HCT116 (cell line): ENCODE data around the gene TMPRSS9. TPM values are rescaled to one million over a fixed set of nuclear protein-coding genes. Genes with fewer than 3 reads are reported as not detected.

Experiments used
- ATAC-seq: fragments of 200-7000 bp; cut with Tn5 transposase; 2 replicates; pipeline ENCODE4 v1.9.1; 2020; ENCODE audit warnings: mild to moderate bottlenecking, moderate library complexity
- BruUV-seq: library from RNA; stranded (reverse); fragments of 400-500 nt; replicated peaks from 2 replicates; lab custom pipeline; 2021; lab: Mats Ljungman, UMichigan
- CTCF ChIA-PET: fragments of 300-600 bp; sonication (Branson Sonifier 250); formaldehyde crosslinking; loops from one replicate; lab custom pipeline; 2021; ENCODE audit warnings: antibody characterized with exemption; lab: Charles Lee
- POLR2A ChIA-PET: fragments of 300-600, 350-600 bp; sonication (Branson Sonifier 250); formaldehyde crosslinking; loops from one replicate; lab custom pipeline; 2021; ENCODE audit warnings: antibody characterized with exemption; lab: Charles Lee
- RAD21 ChIA-PET, 2 experiments: fragments of 300-600 bp; sonication (Branson Sonifier 250); formaldehyde crosslinking; loops; one replicate each; lab custom pipeline; 2023; ENCODE audit warnings: low total read pairs in 2 of 2; ENCODE audit not compliant: uncharacterized antibody in 2 of 2, unreplicated experiment in 2 of 2, low non-redundant PET in 1 of 2; lab: Charles Lee
- DNase-seq: peaks from one replicate; pipeline ENCODE4 v3.0.0-alpha.2; 2010; ENCODE audit warnings: low read depth, low spot score
- H2AFZ ChIP-seq: fragments of 200-600 bp; shearing (Covaris generic), sonication (generic); 2 replicates; pipeline ENCODE4 v1.6.1; 2017; ENCODE audit warnings: low read depth, mixed run types, mixed read lengths, antibody characterized with exemption, low read length; ENCODE audit not compliant: poor library complexity, severe bottlenecking
- H3K27ac ChIP-seq: 2 replicates; pipeline ENCODE4 v1.5.1; 2012; ENCODE audit warnings: low read depth, low read length
- H3K27me3 ChIP-seq: fragments of 200-600 bp; sonication (generic); 2 replicates; pipeline ENCODE4 v1.6.1; 2016; ENCODE audit warnings: mixed run types, low read length, mixed read lengths; ENCODE audit not compliant: insufficient read depth
- H3K36me3 ChIP-seq, 2 experiments: fragments of 200-500 bp in 1 of 2; fragments of 200-600 bp in 1 of 2; sonication (Bioruptor generic) in 1 of 2; sonication (generic) in 1 of 2; 2 replicates each; pipeline versions ENCODE4 v1.5.1 to v1.6.1; 2014 to 2016; ENCODE audit warnings: low read length in 2 of 2, inconsistent platforms in 1 of 2, mixed read lengths in 1 of 2, mixed run types in 1 of 2; ENCODE audit not compliant: insufficient read depth in 2 of 2, control insufficient read depth in 1 of 2
- H3K4me1 ChIP-seq, 2 experiments: fragments of 200-600 bp in 1 of 2; sonication (generic) in 1 of 2; 2 replicates each; pipeline versions ENCODE4 v1.5.1 to v1.6.1; 2012 to 2017; ENCODE audit warnings: low read length in 2 of 2, inconsistent platforms in 1 of 2, mild to moderate bottlenecking in 1 of 2, mixed read lengths in 1 of 2, mixed run types in 1 of 2, moderate library complexity in 1 of 2; ENCODE audit not compliant: insufficient read depth in 2 of 2, control insufficient read depth in 1 of 2
- H3K4me2 ChIP-seq: fragments of 200-600 bp; sonication (generic); 2 replicates; pipeline ENCODE4 v1.6.1; 2017; ENCODE audit warnings: mixed run types, low read length, mixed read lengths
- H3K4me3 ChIP-seq, 2 experiments: fragments of 200-600 bp in 1 of 2; sonication (generic) in 1 of 2; replicated peaks in 1 of 2; 2 replicates each; pipeline ENCODE4 v1.5.1; 2011 to 2016; ENCODE audit warnings: low read length in 2 of 2, control low read depth in 1 of 2, low read depth in 1 of 2, mild to moderate bottlenecking in 1 of 2, mixed read lengths in 1 of 2, mixed run types in 1 of 2
- H3K79me2 ChIP-seq: fragments of 200-600 bp; sonication (generic); 2 replicates; pipeline ENCODE4 v1.6.1; 2017; ENCODE audit warnings: mild to moderate bottlenecking, mixed run types, low read length, moderate library complexity, mixed read lengths; ENCODE audit not compliant: insufficient read depth
- H3K9ac ChIP-seq: fragments of 200-600 bp; sonication (generic); 2 replicates; pipeline ENCODE4 v1.6.1; 2016; ENCODE audit warnings: low read length, mixed read lengths
- H3K9me2 ChIP-seq: fragments of 200-600 bp; sonication (generic), shearing (Covaris generic); 2 replicates; pipeline ENCODE4 v1.6.1; 2017; ENCODE audit warnings: mixed run types, mild to moderate bottlenecking, moderate library complexity; ENCODE audit not compliant: insufficient read depth
- H3K9me3 ChIP-seq, 2 experiments: fragments of 200-500 bp in 1 of 2; fragments of 200-600 bp in 1 of 2; sonication (Bioruptor generic) in 1 of 2; sonication (generic) in 1 of 2; 2 replicates each; pipeline ENCODE4 v1.6.1; 2014 to 2017; ENCODE audit warnings: low read length in 2 of 2, mixed read lengths in 2 of 2, inconsistent platforms in 1 of 2, low read depth in 1 of 2, mild to moderate bottlenecking in 1 of 2, mixed run types in 1 of 2, moderate library complexity in 1 of 2; ENCODE audit not compliant: control insufficient read depth in 1 of 2, insufficient read depth in 1 of 2
- H4K20me1 ChIP-seq: fragments of 200-600 bp; sonication (generic), shearing (Covaris generic); 2 replicates; pipeline ENCODE4 v1.6.1; 2017; ENCODE audit warnings: mixed run types, mild to moderate bottlenecking, moderate library complexity; ENCODE audit not compliant: insufficient read depth
- CBX3 ChIP-seq: IDR thresholded peaks from 2 replicates; pipeline ENCODE4 v1.6.1; 2012; ENCODE audit warnings: low read depth
- CEBPB ChIP-seq: IDR thresholded peaks from 2 replicates; pipeline ENCODE4 v1.6.1; 2012; ENCODE audit warnings: low read depth
- CTCF ChIP-seq, 3 experiments: fragments of 200-600 bp in 1 of 3; sonication (generic) in 1 of 3; IDR thresholded peaks in 2 of 3; conservative IDR thresholded peaks in 1 of 3; 2 replicates each; pipeline ENCODE4 v1.5.1; 2012 to 2017; ENCODE audit warnings: low read depth in 2 of 3, low read length in 2 of 3, antibody characterized with exemption in 1 of 3, borderline replicate concordance in 1 of 3, control low read depth in 1 of 3, mild to moderate bottlenecking in 1 of 3, mixed read lengths in 1 of 3, mixed run types in 1 of 3, moderate library complexity in 1 of 3; ENCODE audit not compliant: insufficient read depth in 1 of 3
- EGR1 ChIP-seq: IDR thresholded peaks from 2 replicates; pipeline ENCODE4 v1.6.1; 2012; ENCODE audit warnings: low read depth
- ELF1 ChIP-seq: IDR thresholded peaks from 2 replicates; pipeline ENCODE4 v1.6.1; 2012; ENCODE audit warnings: low read depth, borderline replicate concordance
- MAX ChIP-seq: IDR thresholded peaks from 2 replicates; pipeline ENCODE4 v1.6.1; 2012
- POLR2A ChIP-seq: IDR thresholded peaks from 2 replicates; pipeline ENCODE4 v1.7.0; 2011; ENCODE audit warnings: borderline replicate concordance; ENCODE audit not compliant: insufficient read depth, insufficient read length; ENCODE audit errors: extremely low read depth
- POLR2AphosphoS5 ChIP-seq: IDR thresholded peaks from 2 replicates; pipeline ENCODE4 v1.6.1; 2011; ENCODE audit warnings: mild to moderate bottlenecking, low read depth, low read length, moderate library complexity
- RAD21 ChIP-seq: IDR thresholded peaks from 2 replicates; pipeline ENCODE4 v1.6.1; 2012; ENCODE audit warnings: low read depth, mild to moderate bottlenecking
- REST ChIP-seq: IDR thresholded peaks from 2 replicates; pipeline ENCODE4 v1.6.1; 2012; ENCODE audit warnings: low read depth
- SIN3A ChIP-seq: IDR thresholded peaks from 2 replicates; pipeline ENCODE4 v1.6.1; 2012; ENCODE audit warnings: low read depth
- TCF7L2 ChIP-seq: IDR thresholded peaks from 2 replicates; pipeline ENCODE4 v1.7.0; 2011; ENCODE audit warnings: borderline replicate concordance, inconsistent platforms; ENCODE audit not compliant: insufficient read depth, insufficient read length; ENCODE audit errors: extremely low read depth
- ZBTB33 ChIP-seq: IDR thresholded peaks from 2 replicates; pipeline ENCODE4 v1.6.1; 2011; ENCODE audit warnings: mild to moderate bottlenecking, low read length, moderate library complexity; ENCODE audit not compliant: insufficient replicate concordance; ENCODE audit errors: extremely low read depth
- ZFX ChIP-seq: fragments of 450-650 bp; IDR thresholded peaks from 2 replicates; pipeline ENCODE4 v1.6.1; 2017
- intact Hi-C: fragments of 100-400 bp; cut with micrococcal nuclease; formaldehyde crosslinking; loops from 2 replicates; pipeline ENCODE4 v1.10.0; 2022
- total RNA-seq: library from RNA; stranded (reverse); gene quantifications from one replicate; pipeline ENCODE4 v1.2.1, GENCODE V29; 2021; ENCODE audit not compliant: unreplicated experiment

Gene TMPRSS9
- total RNA-seq, 1 experiment from 2014 or later: not detected

- intact Hi-C loops: loop anchor here (1.0 kb wide), 2 partner anchors 105 to 137 kb away; no protein-coding TSS in a partner anchor
- no peaks in the 10 kb centered on the region for H3K9me3 ChIP-seq
- CTCF ChIA-PET: interaction anchor here (0.7 to 1.4 kb wide), 9 partner anchors 9 to 163 kb away, joined by 3 to 22 read pairs (median 3); no protein-coding TSS in a partner anchor
- TF ChIP-seq CEBPB: no peak
- TF ChIP-seq EGR1: peak; percentile 74
- peak; percentile 82 to 97 (median 82) for TF ChIP-seq CTCF (IDR thresholded peaks at IDR 0.05 in 2 of 3, conservative IDR thresholded peaks at IDR 0.05 in 1 of 3; ENCODE audit: borderline replicate concordance in 1 of 3, insufficient read depth in 1 of 3, low read depth in 2 of 3, low read length in 2 of 3)
- TF ChIP-seq POLR2AphosphoS5: peak; percentile 27; the same call in 1 of the 2 replicates
- TF ChIP-seq POLR2A: no peak
- TF ChIP-seq RAD21: peak; percentile 100
- TF ChIP-seq MAX: no peak; the same call in 1 of the 2 replicates
- TF ChIP-seq ZFX: 0 out of 2 replicates have a peak, but pooled peaks have one; percentile 40
- TF ChIP-seq CBX3: peak; percentile 44; the same call in 1 of the 2 replicates
- peak; percentile 8 for TF ChIP-seq ZBTB33
- TF ChIP-seq TCF7L2: peak; percentile 38
- no peak for TF ChIP-seq REST
- TF ChIP-seq ELF1: no peak
- no peak for TF ChIP-seq SIN3A
- no peaks in the 10 kb centered on the region for H3K27me3 ChIP-seq
- H4K20me1 ChIP-seq: peaks cover 14% of the 10 kb centered on the region; the same call in 1 of the 2 replicates
- RAD21 ChIA-PET: interaction anchor here (0.7 to 2.3 kb wide), 5 partner anchors 51 to 162 kb away, joined by 3 to 10 read pairs (median 6); no protein-coding TSS in a partner anchor
- POLR2A ChIA-PET: interaction anchor here (0.7 to 4.0 kb wide), 5 partner anchors 11 to 137 kb away, joined by 3 to 73 read pairs (median 6); no protein-coding TSS in a partner anchor
- H2AFZ ChIP-seq: peak overlapping the region; percentile 100
- BruUV-seq: no TSS peak
- peaks cover 24% of the 10 kb centered on the region for H3K79me2 ChIP-seq
- H3K36me3 ChIP-seq: peaks cover 2 to 20% of the 10 kb centered on the region in 2 experiments; a peak in 1 of 4 replicates
- H3K4me3 ChIP-seq: peak overlapping the region; percentile 49 to 96
- ATAC-seq: peak; percentile 70
- peak overlapping the region; percentile 66 for H3K9ac ChIP-seq
- H3K4me2 ChIP-seq: peak overlapping the region; percentile 98
- no peak for DNase-seq
- H3K4me1 ChIP-seq: peaks cover 23 to 53% of the 10 kb centered on the region in 2 experiments
- H3K27ac ChIP-seq: peak overlapping the region; percentile 67; the same call in 1 of the 2 replicates
- H3K9me2 ChIP-seq: no peaks in the 10 kb centered on the region
Observed at GRCh38 chr19:2474232-2475017, 114.4 kb downstream of the TMPRSS9 start.
